ENCODE measurements around the gene SLC45A2. TPM values are rescaled to one million over a fixed set of nuclear protein-coding genes. Genes with fewer than 3 reads are reported as not detected.

SLC45A2 gene
- total and polyA plus RNA-seq, 2 of the 8 experiments (the other 6 are each of a cell fraction or from before 2014, with no cell fraction given) = 0.09 TPM; not detected in 1

- Histone ChIP-seq H4K5ac (ENCODE audit: insufficient read length, low read depth, low read length) (no peak overlapping the region), H3K4me2 (ENCODE audit: insufficient read depth in 1 of 2, low read depth in 2 of 2, low read length in 2 of 2) (no peak overlapping the region), H3K18ac (ENCODE audit: extremely low read depth, low read length) (no peak overlapping the region), H3K27ac (ENCODE audit: low read depth, low read length) (no peak overlapping the region), H3K23ac (ENCODE audit: insufficient read length) (no peak overlapping the region), H3K4me1 (replicated peaks in 1 of 4; ENCODE audit: control insufficient read depth in 3 of 4, insufficient read depth in 4 of 4, low read length in 3 of 4) (no peaks in the 10 kb centered on the region), H3K27me3 (replicated peaks in 1 of 4; ENCODE audit: control insufficient read depth in 3 of 4, extremely low read depth in 1 of 4, insufficient read depth in 3 of 4, low read length in 3 of 4) (no peaks in the 10 kb centered on the region), H3K4me3 (ENCODE audit: extremely low read depth in 1 of 4, insufficient read depth in 2 of 4, low read depth in 3 of 4, low read length in 4 of 4) (no peak overlapping the region), H3K4ac (replicated peaks; ENCODE audit: insufficient read length, low read depth, low read length) (no peak overlapping the region), H3K56ac (replicated peaks; ENCODE audit: insufficient read length, low read depth, low read length) (no peak overlapping the region), H4K20me1 (replicated peaks in 1 of 2; ENCODE audit: control insufficient read depth in 1 of 2, insufficient read depth in 2 of 2, low read length in 2 of 2) (no peaks in the 10 kb centered on the region), H2AK5ac (ENCODE audit: low read depth, low read length) (no peak overlapping the region), H2AFZ (ENCODE audit: low read length) (no peak overlapping the region), H3K14ac (ENCODE audit: insufficient read length) (no peak overlapping the region), H2BK15ac (ENCODE audit: low read length) (no peak overlapping the region), H2BK20ac (ENCODE audit: low read length) (no peak overlapping the region), H4K8ac (ENCODE audit: extremely low read depth, insufficient read depth, low read length) (no peak overlapping the region), H4K91ac (replicated peaks; ENCODE audit: insufficient read length, low read length) (no peak overlapping the region), H2BK120ac (replicated peaks; ENCODE audit: low read depth, low read length) (no peak overlapping the region), H3K79me1 (ENCODE audit: low read depth, low read length) (no peaks in the 10 kb centered on the region), H3K36me3 (ENCODE audit: control insufficient read depth in 2 of 4, insufficient read depth in 4 of 4, low read length in 3 of 4) (no peaks in the 10 kb centered on the region), H3K9me3 (ENCODE audit: insufficient read depth in 2 of 2, low read depth in 1 of 2, low read length in 1 of 2) (no peaks in the 10 kb centered on the region), H2BK12ac (ENCODE audit: low read depth, low read length) (no peak overlapping the region), H3K79me2 (ENCODE audit: control insufficient read depth in 1 of 2, insufficient read depth in 2 of 2, low read length in 2 of 2) (no peaks in the 10 kb centered on the region), H3K9ac (replicated peaks in 1 of 4; ENCODE audit: extremely low read depth in 1 of 4, low read depth in 3 of 4, low read length in 3 of 4) (no peak overlapping the region), H2BK5ac (ENCODE audit: low read depth, low read length) (no peak overlapping the region), H3K23me2 (ENCODE audit: low read depth, low read length) (no peaks in the 10 kb centered on the region)
- 86% methylated on average over 3 of the region's 3 CpGs; no CpG with 5 or more reads in 1 of the 2 experiments for WGBS, 2 experiments (ENCODE audit: extremely low coverage in 1 of 2, insufficient coverage in 1 of 2, insufficient read length in 1 of 2, insufficient replicate concordance in 2 of 2, low coverage in 1 of 2, low lambda C conversion rate in 2 of 2, missing lambda C conversion rate in 1 of 2)
- FAIRE-seq (no peak), DNase-seq (ENCODE audit: low read depth in 1 of 2, low spot score in 2 of 2) (no peak)
- ChIA-PET CTCF (ENCODE audit: partially characterized antibody) (interaction anchor here (1.0 to 4.7 kb wide), 13 partner anchors 10 to 344 kb away, joined by 3 to 46 read pairs (median 4); partner anchors contain the start of gene RXFP3), POLR2A (ENCODE audit: partially characterized antibody) (interaction anchor here (1.2 to 2.1 kb wide), 2 partner anchors 15 to 526 kb away, joined by 3 to 4 read pairs; no protein-coding TSS in a partner anchor)
- TF ChIP-seq CEBPB (IDR thresholded peaks at IDR 0.05; ENCODE audit: low read depth, low read length) = no peak
- no peak for TF ChIP-seq USF2 (IDR thresholded peaks at IDR 0.05; ENCODE audit: low read length)
- no peak for TF ChIP-seq GTF2F1 (IDR thresholded peaks at IDR 0.05; ENCODE audit: borderline replicate concordance, low read depth, low read length)
- no peak for TF ChIP-seq SAP30 (IDR thresholded peaks at IDR 0.05; ENCODE audit: insufficient read depth, insufficient replicate concordance, low read length)
- TF ChIP-seq ASH2L (IDR thresholded peaks at IDR 0.05; ENCODE audit: low read length) = no peak
- no peak for TF ChIP-seq PHF8 (conservative IDR thresholded peaks at IDR 0.05; ENCODE audit: low read depth, low read length)
- TF ChIP-seq ZNF274 (IDR thresholded peaks at IDR 0.05; ENCODE audit: borderline replicate concordance, extremely low read depth, low read length) = no peak
- TF ChIP-seq TAF1 (IDR thresholded peaks at IDR 0.05; ENCODE audit: low read depth, low read length) = no peak
These were observed 16.1 kb downstream of the SLC45A2 start for GRCh38 chr5:33968211-33969005.
